Neutrophil (primary cell): ENCODE results near the gene APP.

Source experiments
- H3K27ac ChIP-seq: fragments of 200-600 bp; sonication (generic); 2 replicates; pipeline ENCODE4 v1.5.1; 2016; ENCODE audit warnings: mild to moderate bottlenecking, moderate library complexity
- H3K27me3 ChIP-seq: fragments of 200-600 bp; sonication (generic); 2 replicates; pipeline ENCODE4 v1.6.0; 2016; ENCODE audit warnings: mild to moderate bottlenecking
- H3K36me3 ChIP-seq: fragments of 200-600 bp; sonication (generic); 2 replicates; pipeline ENCODE4 v1.5.1; 2017
- H3K4me1 ChIP-seq, 2 experiments: fragments of 200-600 bp in 1 of 2; sonication (generic) in 1 of 2; 1 replicate in 1 of 2; 2 replicates in 1 of 2; pipeline versions ENCODE4 v1.5.1 to v1.6.1; 2013 to 2016; ENCODE audit warnings: low read depth in 1 of 2, low read length in 1 of 2, mild to moderate bottlenecking in 1 of 2, moderate library complexity in 1 of 2; ENCODE audit not compliant: control insufficient read depth in 1 of 2, insufficient read depth in 1 of 2
- H3K4me3 ChIP-seq, 2 experiments: fragments of 200-600 bp in 1 of 2; sonication (generic) in 1 of 2; 1 replicate in 1 of 2; 2 replicates in 1 of 2; pipeline ENCODE4 v1.5.1; 2013 to 2016; ENCODE audit warnings: low read depth in 1 of 2, low read length in 1 of 2, mild to moderate bottlenecking in 1 of 2, moderate library complexity in 1 of 2
- H3K9me3 ChIP-seq: fragments of 200-600 bp; sonication (generic); 2 replicates; pipeline ENCODE4 v1.5.1; 2016
- CTCF ChIP-seq: fragments of 200-600 bp; sonication (generic); IDR thresholded peaks from 2 replicates; pipeline ENCODE4 v1.5.1; 2016; ENCODE audit warnings: antibody characterized with exemption

Gene APP

GRCh38 chr21:25974964-25975363 is 195.6 kb downstream of the APP start:
- no peak for TF ChIP-seq CTCF
- no peaks in the 10 kb centered on the region for H3K27me3 ChIP-seq
- no peaks in the 10 kb centered on the region for H3K9me3 ChIP-seq
- H3K27ac ChIP-seq = no peak overlapping the region
- no peaks in the 10 kb centered on the region for H3K4me1 ChIP-seq
- no peak overlapping the region for H3K4me3 ChIP-seq
- H3K36me3 ChIP-seq = peaks cover 25% of the 10 kb centered on the region

- H3K36me3 ChIP-seq = peaks cover 13% of the 10 kb centered on the region
- H3K4me3 ChIP-seq = no peak overlapping the region
- H3K9me3 ChIP-seq = no peaks in the 10 kb centered on the region
- H3K27me3 ChIP-seq = no peaks in the 10 kb centered on the region
- no peak overlapping the region for H3K27ac ChIP-seq
- no peak for TF ChIP-seq CTCF
- peaks cover 26 to 28% of the 10 kb centered on the region in 2 experiments for H3K4me1 ChIP-seq
Observed at GRCh38 chr21:25970254-25970930, 200.2 kb downstream of the APP start.

- Histone ChIP-seq H3K9me3 (no peaks in the 10 kb centered on the region), H3K27me3 (no peaks in the 10 kb centered on the region), H3K4me3 (peak overlapping the region in 1 of 2 experiments; percentile 19), H3K4me1 (peaks cover 34 to 35% of the 10 kb centered on the region in 2 experiments), H3K27ac (peak overlapping the region; percentile 82), H3K36me3 (no peaks in the 10 kb centered on the region)
- TF ChIP-seq CTCF = no peak
Observed at GRCh38 chr21:25967901-25968438, 202.6 kb downstream of the APP start.

GRCh38 chr21:25967181-25967900 is 203.2 kb downstream of the APP start:
- no peak for TF ChIP-seq CTCF
- Histone ChIP-seq H3K4me1 (peaks cover 34 to 35% of the 10 kb centered on the region in 2 experiments), H3K9me3 (no peaks in the 10 kb centered on the region), H3K27ac (peak overlapping the region; percentile 82), H3K27me3 (no peaks in the 10 kb centered on the region), H3K4me3 (peak overlapping the region; percentile 5 to 19), H3K36me3 (no peaks in the 10 kb centered on the region)

- Histone ChIP-seq H3K4me3 (no peak overlapping the region), H3K27ac (peak overlapping the region; percentile 82), H3K27me3 (no peaks in the 10 kb centered on the region), H3K4me1 (peaks cover 34 to 35% of the 10 kb centered on the region in 2 experiments), H3K36me3 (no peaks in the 10 kb centered on the region), H3K9me3 (no peaks in the 10 kb centered on the region)
- no peak for TF ChIP-seq CTCF
Observed at GRCh38 chr21:25965951-25966707, 204.4 kb downstream of the APP start.
